Neural cell (in vitro differentiated cells): ENCODE data around the gene P2RX4.

Source experiments
- CTCF ChIP-seq: fragments of 450-650 bp; IDR thresholded peaks from 2 replicates; pipeline ENCODE4 v1.5.1; 2014; ENCODE audit warnings: antibody characterized with exemption, mild to moderate bottlenecking, moderate library complexity; ENCODE audit not compliant: poor library complexity, severe bottlenecking
- EP300 ChIP-seq: fragments of 450-650 bp; conservative IDR thresholded peaks from 2 replicates; pipeline ENCODE4 v1.6.1; 2014; ENCODE audit warnings: antibody characterized with exemption, mild to moderate bottlenecking, moderate library complexity; ENCODE audit not compliant: poor library complexity, severe bottlenecking
- EZH2 ChIP-seq: fragments of 200-600, 300-800 bp; shearing (Covaris generic), sonication (generic); IDR thresholded peaks from 2 replicates; pipeline ENCODE4 v1.6.1; 2014; ENCODE audit warnings: antibody characterized with exemption, low read length, borderline replicate concordance, mild to moderate bottlenecking; ENCODE audit not compliant: insufficient read depth, poor library complexity, severe bottlenecking
- MXI1 ChIP-seq: fragments of 450-650 bp; conservative IDR thresholded peaks from 2 replicates; pipeline ENCODE4 v1.6.1; 2014; ENCODE audit warnings: antibody characterized with exemption, mild to moderate bottlenecking; ENCODE audit not compliant: poor library complexity, severe bottlenecking
- POLR2AphosphoS5 ChIP-seq: IDR thresholded peaks from 2 replicates; pipeline ENCODE4 v1.6.1; 2012
- REST ChIP-seq: IDR thresholded peaks from 2 replicates; pipeline ENCODE4 v1.6.1; 2012; ENCODE audit warnings: borderline replicate concordance
- SMC3 ChIP-seq: fragments of 450-650 bp; conservative IDR thresholded peaks from 2 replicates; pipeline ENCODE4 v1.6.1; 2014; ENCODE audit warnings: antibody characterized with exemption, mild to moderate bottlenecking, moderate library complexity; ENCODE audit not compliant: poor library complexity
- TAF1 ChIP-seq: IDR thresholded peaks from 2 replicates; pipeline ENCODE4 v1.6.1; 2012; ENCODE audit warnings: low read depth

- no peak for TF ChIP-seq CTCF
- TF ChIP-seq EZH2, result no peak
- no peak for TF ChIP-seq REST
- TF ChIP-seq SMC3, result no peak
- TF ChIP-seq EP300, result no peak
- TF ChIP-seq TAF1, result no peak
- no peak for TF ChIP-seq POLR2AphosphoS5
- TF ChIP-seq MXI1, result no peak
These were observed 23.7 kb downstream of the P2RX4 start for GRCh38 chr12:121233628-121234020.
